GM12878 (cell line): ENCODE results near the gene PTGR3.

Experiments used
- CBFB ChIP-seq: IDR thresholded peaks from 2 replicates; pipeline ENCODE4 v1.6.1; 2016; ENCODE audit warnings: antibody characterized with exemption, low read depth
- MXI1 ChIP-seq: fragments of 150-350 bp; IDR thresholded peaks from 2 replicates; pipeline ENCODE4 v1.6.1; 2011; ENCODE audit warnings: low read depth, mild to moderate bottlenecking, inconsistent platforms, low read length, improper control_type of control experiment
- NFXL1 ChIP-seq: fragments of 450-650 bp; IDR thresholded peaks from 2 replicates; pipeline ENCODE4 v1.6.1; 2017; ENCODE audit warnings: antibody characterized with exemption, mild to moderate bottlenecking, borderline replicate concordance

- TF ChIP-seq MXI1: no peak
- TF ChIP-seq NFXL1: no peak
- no peak for TF ChIP-seq CBFB
Measured at GRCh38 chr18:75221897-75222296, 13.0 kb upstream of the PTGR3 start.
